VCaP (cell line): ENCODE data around the gene ZNF774.

Source experiments
- H3K27ac ChIP-seq: fragments of 450-650 bp; 2 replicates; pipeline ENCODE4 v1.5.1; 2017
- TF ChIP-seq, protein P1 (sequence below): fragments of 450-650 bp; conservative IDR thresholded peaks from 2 replicates; pipeline ENCODE4 v1.5.1; 2017; ENCODE audit warnings: mild to moderate bottlenecking, moderate library complexity

ZNF774 gene

DNA sequence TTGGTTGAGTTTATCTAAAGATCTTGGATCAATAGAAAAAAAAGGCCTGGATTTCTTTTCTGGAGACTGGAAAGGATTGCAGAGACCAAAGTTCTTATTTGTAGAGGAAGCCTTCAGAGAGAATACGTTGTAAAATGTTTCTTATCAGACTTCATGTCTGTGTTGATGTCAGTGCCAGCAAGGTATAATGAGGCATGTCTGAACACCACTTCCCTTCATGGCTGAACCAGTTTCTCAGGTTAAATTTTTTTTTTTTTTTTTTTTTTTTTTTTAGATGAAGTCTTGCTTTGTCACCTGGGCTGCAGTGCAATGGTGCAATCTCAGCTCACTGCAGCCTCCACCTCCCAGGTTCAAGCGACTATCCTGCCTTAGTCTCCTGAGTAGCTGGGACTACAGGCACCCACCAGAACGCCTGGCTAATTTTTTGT lies 17.8 kb upstream of the ZNF774 start:
- H3K27ac ChIP-seq = peak overlapping the region; percentile 80
- TF ChIP-seq, protein P1, sequence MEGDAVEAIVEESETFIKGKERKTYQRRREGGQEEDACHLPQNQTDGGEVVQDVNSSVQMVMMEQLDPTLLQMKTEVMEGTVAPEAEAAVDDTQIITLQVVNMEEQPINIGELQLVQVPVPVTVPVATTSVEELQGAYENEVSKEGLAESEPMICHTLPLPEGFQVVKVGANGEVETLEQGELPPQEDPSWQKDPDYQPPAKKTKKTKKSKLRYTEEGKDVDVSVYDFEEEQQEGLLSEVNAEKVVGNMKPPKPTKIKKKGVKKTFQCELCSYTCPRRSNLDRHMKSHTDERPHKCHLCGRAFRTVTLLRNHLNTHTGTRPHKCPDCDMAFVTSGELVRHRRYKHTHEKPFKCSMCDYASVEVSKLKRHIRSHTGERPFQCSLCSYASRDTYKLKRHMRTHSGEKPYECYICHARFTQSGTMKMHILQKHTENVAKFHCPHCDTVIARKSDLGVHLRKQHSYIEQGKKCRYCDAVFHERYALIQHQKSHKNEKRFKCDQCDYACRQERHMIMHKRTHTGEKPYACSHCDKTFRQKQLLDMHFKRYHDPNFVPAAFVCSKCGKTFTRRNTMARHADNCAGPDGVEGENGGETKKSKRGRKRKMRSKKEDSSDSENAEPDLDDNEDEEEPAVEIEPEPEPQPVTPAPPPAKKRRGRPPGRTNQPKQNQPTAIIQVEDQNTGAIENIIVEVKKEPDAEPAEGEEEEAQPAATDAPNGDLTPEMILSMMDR = no peak

DNA sequence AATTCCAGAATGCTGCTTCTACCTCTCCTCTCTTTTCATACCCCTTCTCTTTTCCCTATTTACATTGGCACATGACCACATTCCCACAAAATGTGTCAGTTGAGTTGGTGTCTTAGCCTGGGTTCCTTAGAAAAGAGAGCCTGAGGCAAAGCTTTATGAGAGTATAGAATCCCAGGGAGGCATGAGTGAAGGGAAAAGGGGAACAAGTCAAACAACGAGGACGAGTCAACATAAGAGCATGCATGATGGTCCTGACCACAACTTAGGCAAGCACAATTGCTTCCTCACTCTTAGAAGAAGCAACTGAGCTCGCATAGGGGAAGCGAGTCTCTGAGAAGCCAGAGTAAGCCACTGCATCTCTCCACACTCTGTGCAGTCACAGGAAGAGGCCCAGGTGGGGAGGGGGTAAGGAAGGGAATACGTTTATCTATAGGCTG lies 15.4 kb upstream of the ZNF774 start:
- TF ChIP-seq, protein P1 = no peak
- H3K27ac ChIP-seq = peak overlapping the region; percentile 6; the same call in 1 of the 2 replicates

DNA sequence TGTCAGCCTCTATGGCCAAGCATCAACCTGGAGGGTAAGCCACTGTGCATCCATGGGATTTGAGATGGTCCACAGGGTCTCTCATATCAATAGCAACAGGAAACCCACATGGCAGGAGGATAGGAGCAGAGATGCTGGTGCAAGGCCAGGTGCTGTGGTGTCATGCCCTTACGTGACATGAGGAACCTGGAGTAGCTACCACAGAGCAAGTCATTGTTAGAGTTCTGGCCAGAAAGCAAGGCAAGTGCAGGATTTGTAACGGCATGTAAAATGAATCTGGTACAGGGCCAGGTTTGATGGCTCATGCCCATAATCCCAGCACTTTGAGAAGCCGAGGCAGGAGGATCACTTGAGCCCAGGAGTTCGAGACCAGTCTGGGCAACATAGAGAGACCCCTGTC lies 14.8 kb upstream of the ZNF774 start:
- TF ChIP-seq, protein P1 = no peak
- 0 out of 2 replicates have a peak overlapping the region, but pooled peaks have one; percentile 6 for H3K27ac ChIP-seq

DNA sequence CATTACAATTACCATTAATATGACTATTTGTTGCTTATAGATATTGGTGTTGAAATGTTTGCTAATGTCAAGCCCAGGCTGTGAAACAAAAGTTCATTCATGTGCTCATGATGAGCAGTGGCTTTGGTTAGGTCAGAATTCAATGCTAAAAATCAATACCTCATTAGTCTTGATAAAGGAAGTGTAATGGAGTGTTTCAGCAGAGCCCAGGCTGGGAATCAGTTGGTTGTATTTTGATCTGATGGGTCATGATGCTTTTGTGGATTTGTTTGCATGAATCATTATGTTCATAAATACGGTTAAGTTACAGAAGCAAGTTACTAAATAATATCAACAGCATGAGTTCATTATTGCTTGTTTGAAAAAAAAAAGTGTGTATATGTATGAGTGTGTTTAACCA lies 13.6 kb upstream of the ZNF774 start:
- H3K27ac ChIP-seq = no peak overlapping the region
- TF ChIP-seq, protein P1 = no peak

DNA sequence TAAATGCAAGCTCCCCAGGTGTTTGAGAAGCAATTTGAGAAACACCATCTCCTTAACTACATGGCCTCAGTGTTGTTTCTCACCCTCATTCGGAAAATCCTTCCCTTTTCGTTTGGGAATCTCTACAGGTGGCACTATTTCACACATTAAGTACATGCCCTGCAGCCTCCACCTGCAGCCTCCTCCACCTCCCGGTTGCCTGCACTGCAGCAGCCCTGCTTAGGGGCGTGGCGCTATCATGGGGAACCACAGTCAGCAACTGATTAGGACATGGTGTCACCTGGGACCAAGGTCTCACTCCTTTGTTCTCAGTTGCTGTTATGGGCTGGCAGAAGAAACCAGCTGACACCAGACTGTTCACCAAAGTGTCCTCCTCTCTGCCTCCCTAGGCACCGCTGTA lies 11.7 kb upstream of the ZNF774 start:
- no peak overlapping the region for H3K27ac ChIP-seq
- TF ChIP-seq, protein P1 = no peak

DNA sequence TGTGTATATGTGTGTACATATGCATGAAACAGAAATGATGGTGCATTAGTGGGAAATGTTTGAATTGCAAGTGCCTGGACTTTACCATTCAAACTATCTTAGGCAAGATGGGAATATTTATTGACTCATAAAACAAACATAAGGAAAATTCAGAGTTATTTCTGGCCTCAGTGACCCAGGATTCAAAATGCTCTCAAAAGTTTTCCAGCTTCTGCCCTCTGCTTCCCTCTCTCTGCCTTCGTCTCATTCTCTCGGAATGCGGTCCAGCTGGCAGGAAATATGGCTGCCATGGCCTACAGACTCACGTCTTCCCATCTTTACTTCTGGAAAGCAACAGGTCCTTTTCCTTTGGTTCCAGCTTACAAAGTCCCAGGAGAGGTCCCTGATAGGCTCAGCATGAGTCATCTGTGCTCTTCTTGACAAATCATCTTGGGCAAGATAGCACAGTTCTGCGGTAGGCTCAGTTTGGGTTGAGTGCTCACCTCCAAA lies 8.7 kb upstream of the ZNF774 start:
- H3K27ac ChIP-seq = no peak overlapping the region
- TF ChIP-seq, protein P1 = no peak

DNA sequence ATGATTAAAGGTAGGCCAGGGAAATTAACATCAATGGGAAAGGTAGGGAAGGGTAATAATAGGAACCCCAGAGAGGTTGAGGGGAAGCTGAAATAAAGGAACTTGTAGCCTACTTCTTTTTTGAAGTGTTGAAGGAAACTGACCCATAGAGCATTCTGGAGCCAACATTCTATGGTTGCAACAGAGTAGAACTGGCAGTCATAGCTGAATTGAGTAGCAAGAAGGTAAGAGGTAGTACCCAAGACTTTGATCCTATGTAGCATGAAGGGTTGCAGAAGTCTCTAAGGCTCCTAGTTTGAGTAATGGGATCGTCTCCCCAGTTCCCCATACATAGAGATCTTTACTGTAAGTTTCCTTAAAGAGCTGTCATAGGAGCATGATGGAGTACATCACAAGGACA lies 7.4 kb upstream of the ZNF774 start:
- H3K27ac ChIP-seq = no peak overlapping the region
- TF ChIP-seq, protein P1 = no peak
